ENCODE data around the gene PLXNA3.
A peak's percentile ranks its signal among the peaks of the same experiment; 100 is the strongest.

The PLXNA3 gene

GRCh38 chrX:154458116-154458953 is at the start of gene PLXNA3:
TSS of gene PLXNA3 (plus strand) at chrX:154458281. CDS start at chrX:154460184, 1,903 bp downstream.
- no peak for DNase-seq

- no peak for DNase-seq
Observed at GRCh38 chrX:154408659-154409221, 49.3 kb upstream of the PLXNA3 start.

GRCh38 chrX:154409222-154409871 is 48.7 kb upstream of the PLXNA3 start, which contains the start of gene DNASE1L1:
TSS of gene DNASE1L1 (minus strand) at chrX:154409254. CDS start at chrX:154405568, 3,686 bp downstream.
- DNase-seq: no peak

GRCh38 chrX:154411981-154412340 is 46.1 kb upstream of the PLXNA3 start:
- DNase-seq: peak; percentile 37

- DNase-seq: no peak
Observed at GRCh38 chrX:154412468-154412867, 45.6 kb upstream of the PLXNA3 start.

GRCh38 chrX:154413142-154413541 is 44.9 kb upstream of the PLXNA3 start:
- DNase-seq: no peak

- DNase-seq: peak; percentile 39
Observed at GRCh38 chrX:154417157-154417556, 40.9 kb upstream of the PLXNA3 start.

- DNase-seq: no peak
Observed at GRCh38 chrX:154419189-154419588, 38.9 kb upstream of the PLXNA3 start.

GRCh38 chrX:154419688-154420401 is 38.2 kb upstream of the PLXNA3 start:
- DNase-seq: peak; percentile 50

GRCh38 chrX:154420402-154420756 is 37.7 kb upstream of the PLXNA3 start:
- no peak for DNase-seq

- DNase-seq: no peak
Observed at GRCh38 chrX:154426916-154427770, 30.9 kb upstream of the PLXNA3 start.

GRCh38 chrX:154428176-154429171 is 29.6 kb upstream of the PLXNA3 start, which contains the start of gene ATP6AP1:
TSS of gene ATP6AP1 (plus strand) at chrX:154428677. CDS start at chrX:154428693, 16 bp downstream.
- peak; percentile 65 for DNase-seq

GRCh38 chrX:154429711-154430110 is 28.4 kb upstream of the PLXNA3 start:
- no peak for DNase-seq

- DNase-seq: no peak
Observed at GRCh38 chrX:154430479-154430878, 27.6 kb upstream of the PLXNA3 start.

- DNase-seq: no peak
Observed at GRCh38 chrX:154430916-154431315, 27.2 kb upstream of the PLXNA3 start.

- no peak for DNase-seq
Observed at GRCh38 chrX:154431341-154431740, 26.7 kb upstream of the PLXNA3 start.

- no peak for DNase-seq
Observed at GRCh38 chrX:154432210-154432609, 25.9 kb upstream of the PLXNA3 start.

- no peak for DNase-seq
Observed at GRCh38 chrX:154433605-154434004, 24.5 kb upstream of the PLXNA3 start.

GRCh38 chrX:154434394-154435168 is 23.5 kb upstream of the PLXNA3 start:
- DNase-seq: no peak

- DNase-seq: no peak
Observed at GRCh38 chrX:154435171-154435733, 22.8 kb upstream of the PLXNA3 start.
